ENCODE results near the gene TSTD2. TPM values are rescaled to one million over a fixed set of nuclear protein-coding genes. Genes with fewer than 3 reads are reported as not detected.

The TSTD2 gene
- total RNA-seq, 1 experiment from 2014 or later, result 16.8 TPM

- TF ChIP-seq EMX1 (CRISPR knock-in tag; IDR thresholded peaks at IDR 0.05), result 0 out of 2 replicates have a peak, but pooled peaks have one; percentile 33
These were observed 17.6 kb downstream of the TSTD2 start (continued) for GRCh38 chr9:97615439-97616072.

- H3K4me1 Mint-ChIP-seq, result no peaks in the 10 kb centered on the region
- H3K36me3 Mint-ChIP-seq, result peaks cover 43% of the 10 kb centered on the region
- ChIA-PET POLR2A (no interaction called here), CTCF (interaction anchor here (1.3 kb wide), 1 partner anchor 137 kb away, joined by 3 read pairs; no protein-coding TSS in a partner anchor)
- no peak for TF ChIP-seq IRF1 (CRISPR knock-in tag; IDR thresholded peaks at IDR 0.05)
- TF ChIP-seq NFE2L1 (CRISPR knock-in tag; IDR thresholded peaks at IDR 0.05), result no peak
- no peak for TF ChIP-seq MYBL2 (CRISPR knock-in tag; IDR thresholded peaks at IDR 0.05)
- TF ChIP-seq AR (CRISPR knock-in tag; IDR thresholded peaks at IDR 0.05), result no peak
- no peak for TF ChIP-seq SMAD3 (CRISPR knock-in tag; IDR thresholded peaks at IDR 0.05; ENCODE audit: borderline replicate concordance)
- no peak for TF ChIP-seq ZBTB43 (CRISPR knock-in tag; IDR thresholded peaks at IDR 0.05)
- TF ChIP-seq ATF3 (CRISPR knock-in tag; conservative IDR thresholded peaks at IDR 0.05), result no peak
- TF ChIP-seq ZNF317 (CRISPR knock-in tag; IDR thresholded peaks at IDR 0.05; ENCODE audit: borderline replicate concordance, low read depth), result no peak
- TF ChIP-seq USF2 (CRISPR knock-in tag; IDR thresholded peaks at IDR 0.05), result no peak
- no peak for TF ChIP-seq ZNF232 (CRISPR knock-in tag; IDR thresholded peaks at IDR 0.05)
- no peak for TF ChIP-seq CBFB (CRISPR knock-in tag; IDR thresholded peaks at IDR 0.05; ENCODE audit: low read depth)
- TF ChIP-seq STAT6 (CRISPR knock-in tag; conservative IDR thresholded peaks at IDR 0.05; ENCODE audit: low read depth), result no peak
- ATAC-seq (no peak), DNase-seq (ENCODE audit: low spot score) (no peak)
- no peak overlapping the region for H3K4me3 Mint-ChIP-seq
- H3K27ac Mint-ChIP-seq, result no peak overlapping the region
- no peaks in the 10 kb centered on the region for H3K27me3 Mint-ChIP-seq (ENCODE audit: low read depth)
- H3K9me3 Mint-ChIP-seq, result no peaks in the 10 kb centered on the region
These were observed 28.1 kb downstream of the TSTD2 start for GRCh38 chr9:97604901-97605645.
